ENCODE measurements around the gene COX7A2.

Gene COX7A2

GRCh38 chr6:75278474-75279077, 35.0 kb upstream of the COX7A2 start:
- Histone ChIP-seq H3K27me3 (replicated peaks) (no peaks in the 10 kb centered on the region), H3K27ac (no peak overlapping the region), H3K4me3 (ENCODE audit: low read depth, low read length) (no peak overlapping the region), H3K36me3 (replicated peaks) (no peaks in the 10 kb centered on the region)
- DNase-seq = no peak
- no peak for TF ChIP-seq CTCF (IDR thresholded peaks at IDR 0.05; ENCODE audit: low read depth, low read length, missing control alignments)
- in situ Hi-C loops (cut with HindIII; ENCODE audit: low pct_ligation_motif_present, low sequenced_read_pairs) = loop anchor here (25.0 kb wide), 1 partner anchor 259 kb away; no protein-coding TSS in a partner anchor

GRCh38 chr6:75275067-75275466, 31.5 kb upstream of the COX7A2 start:
- no peaks in the 10 kb centered on the region for H3K27me3 ChIP-seq (replicated peaks)
- in situ Hi-C loops (cut with HindIII; ENCODE audit: low pct_ligation_motif_present, low sequenced_read_pairs) = loop anchor here (25.0 kb wide), 1 partner anchor 262 kb away; no protein-coding TSS in a partner anchor
- H3K4me3 ChIP-seq (ENCODE audit: low read depth, low read length) = no peak overlapping the region
- peak overlapping the region; percentile 61 for H3K27ac ChIP-seq
- peak; percentile 71 for DNase-seq
- peaks cover 14% of the 10 kb centered on the region for H3K36me3 ChIP-seq (replicated peaks)
- TF ChIP-seq CTCF (IDR thresholded peaks at IDR 0.05; ENCODE audit: low read depth, low read length, missing control alignments) = no peak

GRCh38 chr6:75273009-75273408, 29.4 kb upstream of the COX7A2 start:
- H3K27me3 ChIP-seq (replicated peaks) = no peaks in the 10 kb centered on the region
- H3K27ac ChIP-seq = peak overlapping the region; percentile 80
- no peak for DNase-seq
- H3K36me3 ChIP-seq (replicated peaks) = peaks cover 14% of the 10 kb centered on the region
- no peak for TF ChIP-seq CTCF (IDR thresholded peaks at IDR 0.05; ENCODE audit: low read depth, low read length, missing control alignments)
- no peak overlapping the region for H3K4me3 ChIP-seq (ENCODE audit: low read depth, low read length)
- in situ Hi-C loops (cut with HindIII; ENCODE audit: low pct_ligation_motif_present, low sequenced_read_pairs) = no loop called here

GRCh38 chr6:75272145-75272840, 28.7 kb upstream of the COX7A2 start:
- no peak overlapping the region for H3K4me3 ChIP-seq (ENCODE audit: low read depth, low read length)
- DNase-seq = no peak
- H3K36me3 ChIP-seq (replicated peaks) = peaks cover 14% of the 10 kb centered on the region
- no peak for TF ChIP-seq CTCF (IDR thresholded peaks at IDR 0.05; ENCODE audit: low read depth, low read length, missing control alignments)
- no peaks in the 10 kb centered on the region for H3K27me3 ChIP-seq (replicated peaks)
- peak overlapping the region; percentile 80 for H3K27ac ChIP-seq
- in situ Hi-C loops (cut with HindIII; ENCODE audit: low pct_ligation_motif_present, low sequenced_read_pairs) = no loop called here

GRCh38 chr6:75268988-75269354, 25.4 kb upstream of the COX7A2 start:
- in situ Hi-C loops (cut with HindIII; ENCODE audit: low pct_ligation_motif_present, low sequenced_read_pairs) = no loop called here

More at GRCh38 chr6:75268988-75269354, 25.4 kb upstream of the COX7A2 start:
- no peak for DNase-seq
- Histone ChIP-seq H3K4me3 (ENCODE audit: low read depth, low read length) (no peak overlapping the region), H3K27me3 (replicated peaks) (no peaks in the 10 kb centered on the region), H3K36me3 (replicated peaks) (peaks cover 16% of the 10 kb centered on the region), H3K27ac (no peak overlapping the region)
- TF ChIP-seq CTCF (IDR thresholded peaks at IDR 0.05; ENCODE audit: low read depth, low read length, missing control alignments) = no peak

All from brain microvascular endothelial cell (primary cell).